Posterior vena cava (tissue), 2 donors: ENCODE measurements around the gene UTP14A. TPM values are rescaled to one million over a fixed set of nuclear protein-coding genes. Genes with fewer than 3 reads are reported as not detected.
A peak's percentile ranks its signal among the peaks of the same experiment; 100 is the strongest.
"Not testable (repeated sequence)": the region's sequence is repeated elsewhere in the genome, so short reads cannot be mapped to it uniquely, and the experiment has no call there.

Experiments
- DNase-seq: peaks from one replicate; pipeline ENCODE4 v3.0.0-alpha.2; 2020; ENCODE audit warnings: low spot score
- intact Hi-C, 2 donors: fragments of 100-400 bp; cut with DNase I; formaldehyde crosslinking; loops; one replicate each; pipeline versions ENCODE4 v1.14.1 to v1.14.2; 2022 to 2023
- long read RNA-seq, 2 donors: library from polyadenylated mRNA; unstranded; transcript quantifications; one replicate each; pipeline ENCODE4 v2.0.0, GENCODE V29; 2020 to 2021
- total RNA-seq, 2 donors: library from RNA; stranded (reverse); fragmentation: NEBNext Ultra II Directional; extraction: Animal tissue kit (Norgen Biotek cat#: 25700); gene quantifications; one replicate each; pipeline ENCODE4 v1.2.1, GENCODE V29; 2021
- donor health status: DM: yes; HTN: yes; CAD: no.
- donor health status: DM: yes; HTN: yes; CAD: no.

Gene UTP14A, protein sequence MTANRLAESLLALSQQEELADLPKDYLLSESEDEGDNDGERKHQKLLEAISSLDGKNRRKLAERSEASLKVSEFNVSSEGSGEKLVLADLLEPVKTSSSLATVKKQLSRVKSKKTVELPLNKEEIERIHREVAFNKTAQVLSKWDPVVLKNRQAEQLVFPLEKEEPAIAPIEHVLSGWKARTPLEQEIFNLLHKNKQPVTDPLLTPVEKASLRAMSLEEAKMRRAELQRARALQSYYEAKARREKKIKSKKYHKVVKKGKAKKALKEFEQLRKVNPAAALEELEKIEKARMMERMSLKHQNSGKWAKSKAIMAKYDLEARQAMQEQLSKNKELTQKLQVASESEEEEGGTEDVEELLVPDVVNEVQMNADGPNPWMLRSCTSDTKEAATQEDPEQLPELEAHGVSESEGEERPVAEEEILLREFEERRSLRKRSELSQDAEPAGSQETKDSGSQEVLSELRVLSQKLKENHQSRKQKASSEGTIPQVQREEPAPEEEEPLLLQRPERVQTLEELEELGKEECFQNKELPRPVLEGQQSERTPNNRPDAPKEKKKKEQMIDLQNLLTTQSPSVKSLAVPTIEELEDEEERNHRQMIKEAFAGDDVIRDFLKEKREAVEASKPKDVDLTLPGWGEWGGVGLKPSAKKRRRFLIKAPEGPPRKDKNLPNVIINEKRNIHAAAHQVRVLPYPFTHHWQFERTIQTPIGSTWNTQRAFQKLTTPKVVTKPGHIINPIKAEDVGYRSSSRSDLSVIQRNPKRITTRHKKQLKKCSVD
- total RNA-seq, result 10 to 100 TPM; 13.2 to 14.3 TPM
- long read RNA-seq, donor 1, transcript UTP14A-201 (15 exons, 2,488 nt), result major isoform, 5 of 6 reads
- long read RNA-seq, donor 1, partial matches to known transcripts, result 0 of 6 reads
- long read RNA-seq, donor 1, other reads (novel, unspliced or antisense), result 1 of 6 reads
- long read RNA-seq, donor 2, transcript UTP14A-201 (15 exons, 2,488 nt), result major isoform, 24 of 34 reads
- long read RNA-seq, donor 2, partial matches to known transcripts, result 10 of 34 reads
- long read RNA-seq, donor 2, other reads (novel, unspliced or antisense), result 0 of 34 reads

- peak; percentile 96 for DNase-seq
- intact Hi-C loops, result loop anchor here in 1 of 2 donors (5.0 kb wide), 1 partner anchor 279 kb away; no protein-coding TSS in a partner anchor
Measured at GRCh38 chrX:129905787-129906580, at the start of gene UTP14A. Gene UTP14A, plus strand, starts transcription at chrX:129906164. Its CDS starts 47 bp downstream, at chrX:129906211.

DNA sequence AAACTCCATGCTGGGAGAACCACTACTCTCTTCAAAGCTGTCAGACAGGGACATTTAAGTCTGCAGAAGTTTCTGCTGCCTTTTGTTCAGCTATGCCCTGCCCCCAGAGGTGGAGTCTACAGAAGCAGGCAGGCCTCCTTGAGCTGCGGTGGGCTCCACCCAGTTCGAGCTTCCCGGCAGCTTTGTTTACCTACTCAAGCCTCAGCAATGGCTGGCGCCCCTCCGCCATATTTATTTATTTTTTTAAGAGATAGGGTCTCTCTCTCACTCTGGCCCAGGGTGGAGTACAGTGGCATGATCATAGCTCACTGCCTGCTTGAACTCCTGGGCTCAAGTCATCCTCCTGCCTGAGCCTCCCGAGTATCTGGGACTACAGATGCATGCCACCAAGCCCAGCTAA lies 46.8 kb upstream of the UTP14A start:
- intact Hi-C loops, result not testable (repeated sequence)

GRCh38 chrX:129866321-129866720 lies 39.6 kb upstream of the UTP14A start:
- DNase-seq, intact Hi-C loops: not testable (repeated sequence)

More for the DNA sequence above, 46.8 kb upstream of the UTP14A start:
- not testable (repeated sequence) for DNase-seq

DNA sequence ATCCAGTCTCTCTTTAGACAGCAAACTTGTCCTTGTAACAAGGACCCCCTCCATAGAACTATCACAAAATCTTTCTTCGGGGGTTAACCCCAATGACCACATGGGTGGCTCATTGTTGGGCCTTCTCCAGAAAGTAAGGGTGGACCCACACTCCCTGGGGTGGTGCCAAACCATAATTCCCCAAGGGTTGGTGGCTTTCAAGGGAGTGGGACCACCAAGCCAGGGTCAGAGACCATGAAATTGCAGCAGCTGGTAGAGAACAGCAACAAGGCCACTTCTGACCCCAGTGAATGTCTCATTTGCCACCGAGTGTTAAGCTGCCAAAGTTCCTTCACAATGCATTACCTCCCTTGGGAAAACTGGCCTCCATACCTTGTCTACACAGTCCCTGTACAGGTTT lies 33.4 kb upstream of the UTP14A start:
- no peak for DNase-seq
- intact Hi-C loops, result no loop called here

DNA sequence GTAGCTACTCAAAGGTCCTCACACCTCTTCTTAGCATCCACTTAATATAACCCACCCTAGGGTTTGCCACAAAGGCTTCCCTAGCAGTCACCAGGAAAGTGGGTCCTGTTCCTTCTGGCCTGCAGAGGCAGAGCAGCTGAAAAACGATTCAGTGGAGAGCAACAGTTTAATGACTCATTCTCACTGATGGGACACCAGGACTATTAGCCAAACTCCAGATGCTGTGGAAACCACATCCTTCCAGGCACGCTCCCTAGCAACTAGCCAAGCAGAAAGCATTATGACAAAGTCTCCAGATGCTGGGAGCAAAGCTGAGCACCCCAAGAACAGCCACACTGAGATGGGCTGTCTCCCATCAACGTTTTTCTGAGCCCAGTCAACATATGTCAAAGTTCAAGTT lies 30.3 kb upstream of the UTP14A start:
- intact Hi-C loops, result no loop called here
- no peak for DNase-seq

DNA sequence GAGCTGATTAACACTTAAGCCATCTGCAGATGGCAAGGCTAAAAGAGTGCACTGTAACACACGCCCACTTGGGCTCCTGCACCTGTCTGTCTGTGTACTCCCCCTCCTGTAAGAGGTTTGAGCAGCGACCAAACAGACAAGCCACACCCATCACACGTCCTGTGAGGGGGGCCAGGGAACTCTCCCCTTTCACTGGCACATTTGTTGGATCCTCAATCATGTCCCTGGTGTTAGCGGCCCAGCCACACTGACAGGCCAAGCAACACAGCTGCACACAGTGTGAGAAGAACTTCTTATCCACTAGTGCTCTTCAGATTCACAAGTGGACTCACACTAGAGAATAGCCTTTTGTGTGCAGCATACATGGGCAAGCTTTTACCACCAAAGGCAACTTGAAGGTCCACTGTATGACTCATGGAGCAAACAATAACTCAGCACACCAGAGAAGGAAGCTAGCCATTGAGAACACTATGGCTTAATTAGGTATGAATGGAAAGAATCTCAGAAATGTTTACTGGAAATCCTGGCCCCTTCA lies 29.1 kb upstream of the UTP14A start:
- intact Hi-C loops, result no loop called here
- DNase-seq, result no peak

GRCh38 chrX:129877401-129877800 lies 28.6 kb upstream of the UTP14A start:
- DNase-seq, result no peak
- intact Hi-C loops, result no loop called here

GRCh38 chrX:129900054-129900453 lies 5.9 kb upstream of the UTP14A start:
- DNase-seq, result no peak
- intact Hi-C loops, result no loop called here

GRCh38 chrX:129908636-129909035 lies 2.7 kb downstream of the UTP14A start:
- intact Hi-C loops, result loop anchor here in 1 of 2 donors (5.0 kb wide), 1 partner anchor 281 kb away; no protein-coding TSS in a partner anchor
- no peak for DNase-seq

DNA sequence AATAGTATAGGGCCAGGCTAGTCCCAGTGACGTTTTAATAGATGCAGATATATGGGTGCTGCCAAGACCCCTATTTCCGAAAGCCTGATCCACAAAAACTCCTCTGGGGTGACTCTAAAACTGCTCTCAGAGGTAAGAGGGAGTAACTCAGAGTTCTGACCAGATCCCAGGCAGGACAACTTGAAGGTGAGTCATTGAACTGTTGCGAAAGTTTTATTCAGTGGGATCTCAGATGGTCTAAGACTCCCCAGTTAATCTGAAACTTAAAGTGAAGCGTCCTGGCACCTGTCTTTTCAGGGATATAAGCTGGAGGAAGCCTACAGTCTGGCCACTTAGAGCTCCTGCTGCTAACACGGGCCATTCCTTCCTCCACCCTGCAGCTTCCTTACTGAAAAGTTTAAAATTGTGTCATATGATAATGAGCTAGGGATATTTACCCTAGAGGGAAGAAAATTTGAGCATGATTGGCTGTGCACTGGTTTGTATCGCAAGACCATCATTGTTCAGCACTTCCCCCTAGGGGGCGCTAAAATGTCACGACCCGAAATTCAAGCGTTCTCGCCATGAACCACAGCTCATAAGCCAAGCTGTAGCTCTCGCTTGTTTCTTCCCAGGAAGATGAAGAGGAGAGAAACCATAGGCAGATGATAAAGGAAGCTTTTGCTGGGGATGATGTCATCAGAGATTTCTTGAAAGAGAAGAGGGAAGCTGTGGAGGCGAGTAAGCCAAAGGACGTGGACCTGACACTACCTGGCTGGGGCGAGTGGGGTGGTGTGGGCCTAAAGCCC lies 19.5 kb downstream of the UTP14A start:
- intact Hi-C loops, result loop anchor here in 1 of 2 donors (10.0 kb wide), 1 partner anchor 139 kb away; no protein-coding TSS in a partner anchor
- no peak for DNase-seq

GRCh38 chrX:129930941-129931410 lies 25.0 kb downstream of the UTP14A start:
- intact Hi-C loops, result no loop called here
- DNase-seq, result no peak

GRCh38 chrX:129931411-129932015 lies 25.5 kb downstream of the UTP14A start:
- intact Hi-C loops, result no loop called here
- DNase-seq, result peak; percentile 97

DNA sequence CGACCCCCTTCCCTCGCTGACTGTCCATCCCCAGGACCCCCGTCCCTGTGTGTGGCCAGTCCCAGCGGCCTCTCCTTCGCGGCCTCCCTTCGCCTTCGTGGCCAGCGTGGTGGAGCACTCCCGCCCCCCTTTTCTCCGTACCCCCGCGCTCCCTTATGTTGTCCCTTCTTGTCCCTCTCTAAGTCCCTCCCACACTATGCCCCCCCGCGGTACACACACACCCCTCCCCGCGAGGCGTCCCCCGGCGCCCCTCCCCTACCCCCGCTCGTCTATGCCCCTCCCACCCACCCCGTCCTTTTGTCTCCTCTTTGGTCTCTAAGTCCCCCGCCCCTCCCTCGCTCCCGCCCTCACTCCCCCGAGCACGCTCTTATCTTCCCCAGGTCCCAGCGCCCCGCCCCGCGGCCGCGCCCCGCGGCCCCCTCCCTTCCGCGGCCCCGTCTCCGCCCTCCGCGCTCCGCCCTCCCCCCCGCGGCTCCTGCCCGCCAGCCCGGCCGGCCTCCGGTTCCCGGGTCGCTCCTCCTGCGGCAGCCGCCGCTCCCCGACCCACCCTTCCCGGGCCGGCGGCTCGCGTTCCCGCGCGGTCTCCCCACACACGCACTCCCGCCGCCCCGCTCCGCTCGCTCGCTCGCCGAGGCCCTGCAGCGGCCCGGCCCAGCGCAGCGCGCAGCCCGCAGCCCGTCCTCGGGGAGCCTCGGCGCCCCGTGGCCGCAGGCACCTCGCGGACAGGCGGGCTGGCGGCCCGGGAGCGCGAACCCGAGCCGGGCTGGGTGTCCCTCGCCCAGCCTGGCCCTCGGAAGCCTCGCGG lies 26.3 kb downstream of the UTP14A start:
- DNase-seq, result peak; percentile 95
- intact Hi-C loops, result no loop called here

GRCh38 chrX:129932821-129933321 lies 26.9 kb downstream of the UTP14A start:
- intact Hi-C loops, result no loop called here
- peak; percentile 80 for DNase-seq

- DNase-seq, result peak; percentile 43
- intact Hi-C loops, result no loop called here
Measured at GRCh38 chrX:129933700-129934099, 27.7 kb downstream of the UTP14A start.

DNA sequence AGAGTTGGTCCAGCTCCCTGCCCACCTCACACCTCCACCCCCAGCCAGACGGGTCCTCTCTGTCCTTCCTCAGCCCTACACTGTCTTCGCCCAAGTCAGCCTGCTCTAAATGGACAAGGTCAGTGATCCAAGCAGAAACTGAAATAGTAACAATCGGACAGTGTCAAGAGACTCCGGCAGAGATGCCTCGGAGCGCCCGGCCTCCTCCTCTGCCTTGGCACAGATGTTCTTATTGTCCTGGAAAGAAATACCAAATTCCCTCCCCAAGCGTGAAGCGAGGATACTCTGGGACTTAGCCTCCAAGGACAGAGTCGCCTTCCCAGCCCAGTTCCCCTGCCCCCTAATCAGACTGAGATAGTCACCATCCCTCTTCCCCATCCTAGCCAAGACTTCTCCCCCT lies 28.5 kb downstream of the UTP14A start:
- peak; percentile 74 for DNase-seq
- intact Hi-C loops, result no loop called here
